T-helper 17 cell (primary cell): ENCODE measurements around the gene GADD45GIP1. TPM values are rescaled to one million over a fixed set of nuclear protein-coding genes. Genes with fewer than 3 reads are reported as not detected.

Experiments
- ATAC-seq: fragments of 150-1000 bp; cut with Tn5 transposase; 2 replicates; pipeline ENCODE4 v1.10.0; 2021; ENCODE audit warnings: mild to moderate bottlenecking, moderate library complexity
- DNase-seq, 3 donors: peaks; one replicate each; pipeline versions ENCODE4 v3.0.0 to v3.0.0-alpha.2; 2020 to 2021
- H3K9me3 ChIP-seq: one replicate; pipeline ENCODE4 v1.7.0; 2013; ENCODE audit warnings: low read length, mild to moderate bottlenecking; ENCODE audit not compliant: control insufficient read depth, poor library complexity, severe bottlenecking
- H3K27ac Mint-ChIP-seq: one replicate; pipeline ENCODE4 v1.8.0; 2022; ENCODE audit warnings: mild to moderate bottlenecking, moderate library complexity, mixed read lengths
- H3K27me3 Mint-ChIP-seq: one replicate; pipeline ENCODE4 v1.8.0; 2022; ENCODE audit warnings: mixed read lengths
- H3K36me3 Mint-ChIP-seq: one replicate; pipeline ENCODE4 v1.8.0; 2022; ENCODE audit warnings: low read depth, mixed read lengths
- H3K4me1 Mint-ChIP-seq: one replicate; pipeline ENCODE4 v1.8.0; 2022; ENCODE audit warnings: mild to moderate bottlenecking, mixed read lengths
- H3K4me3 Mint-ChIP-seq: one replicate; pipeline ENCODE4 v1.8.0; 2022; ENCODE audit warnings: mild to moderate bottlenecking, moderate library complexity, mixed read lengths
- total RNA-seq, 4 donors: library from RNA in 2 of 4; stranded (reverse) in 2 of 4; gene quantifications; one replicate each; pipeline ENCODE4 v1.2.3 and lab custom pipeline; 2022 to 2026

Gene GADD45GIP1
- total RNA-seq (1 to 10 TPM; 6.9 to 8.3 TPM), total RNA-seq (lab: John Stamatoyannopoulos, UW) (16.6 to 40.3 reads per million in 2 donors)

DNA sequence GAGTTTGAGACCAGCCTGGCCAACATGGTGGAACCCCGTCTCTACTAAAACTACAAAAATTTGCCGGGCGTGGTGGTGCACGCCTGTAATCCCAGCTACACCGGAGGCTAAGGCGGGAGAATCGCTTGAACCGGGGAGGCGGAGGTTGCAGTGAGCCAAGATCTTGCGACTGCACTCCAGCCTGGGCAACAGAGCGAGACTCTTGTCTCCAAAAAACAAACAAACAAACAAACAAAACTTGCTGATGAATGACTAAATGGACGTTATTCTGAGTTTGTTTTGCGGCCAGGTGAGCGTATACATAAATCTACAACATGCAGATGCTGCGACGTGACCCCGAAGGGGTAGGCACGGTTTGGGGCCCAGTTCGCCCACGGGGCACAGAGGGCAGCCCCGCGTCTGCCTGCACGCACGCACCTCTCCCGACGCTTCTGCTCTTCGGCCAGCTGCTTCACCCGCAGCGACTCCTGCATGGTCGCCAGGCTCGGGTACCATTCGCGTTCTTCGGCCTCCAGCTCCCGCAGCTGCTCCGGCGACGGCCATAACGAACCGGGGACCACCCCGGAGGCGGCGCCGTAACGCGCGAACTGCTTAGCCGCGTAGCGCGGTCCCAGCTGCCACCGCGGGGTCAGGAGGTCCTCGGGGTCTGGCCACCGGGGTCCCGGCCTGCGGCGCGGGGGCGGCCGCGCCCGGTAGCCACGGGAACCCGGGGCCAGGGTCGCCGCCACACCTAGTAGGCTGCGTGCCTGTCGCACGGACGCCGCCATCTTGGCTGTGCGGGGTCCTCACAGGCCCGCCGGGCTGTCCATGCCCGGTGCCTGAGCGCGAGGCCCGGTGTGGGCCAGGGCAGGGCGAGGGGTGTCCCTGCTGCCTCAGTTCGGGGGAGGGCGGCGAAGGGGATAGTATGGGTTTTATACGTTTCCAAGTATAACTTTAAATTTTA lies at the start of gene GADD45GIP1:
TSS of gene GADD45GIP1 (minus strand) at position 778 of the 943 bp plus-strand sequence. CDS start at position 767, 11 bp downstream.
- peaks cover 19% of the 10 kb centered on the region for H3K4me1 Mint-ChIP-seq
- peak; percentile 97 for ATAC-seq
- peak; percentile 65 to 76 (median 67) for DNase-seq
- peaks cover 3% of the 10 kb centered on the region for H3K36me3 Mint-ChIP-seq
- H3K4me3 Mint-ChIP-seq, result peak within 1 kb of the TSS; percentile 87
- H3K27me3 Mint-ChIP-seq, result no peaks in the 10 kb centered on the region
- peak within 1 kb of the TSS; percentile 84 for H3K27ac Mint-ChIP-seq
- H3K9me3 ChIP-seq, result no peaks in the 10 kb centered on the region

DNA sequence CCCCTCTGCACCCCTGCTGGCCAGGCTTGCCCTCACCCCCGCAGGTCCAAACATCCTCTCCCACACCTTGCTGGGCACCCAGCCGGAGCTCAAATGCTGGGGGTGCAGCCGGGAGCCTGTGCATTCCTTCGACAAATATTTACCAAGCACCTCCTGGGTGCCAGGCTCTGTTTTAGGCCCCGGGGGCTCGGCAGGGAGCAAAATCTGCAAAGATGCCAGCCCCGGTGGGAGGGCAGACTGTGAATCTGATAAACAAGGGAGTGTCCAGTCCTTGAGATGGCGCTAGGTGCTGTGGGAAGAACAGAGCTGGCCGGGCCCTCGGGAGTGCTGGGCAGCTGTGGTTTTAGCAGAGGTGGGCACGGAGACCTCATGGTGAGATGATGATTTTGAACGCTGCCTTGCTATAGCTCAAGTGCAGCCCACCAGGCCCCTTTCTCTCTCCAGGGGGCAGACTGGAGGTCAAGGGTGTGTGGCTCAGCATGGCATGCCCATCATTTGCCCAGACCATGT lies 48.9 kb upstream of the GADD45GIP1 start:
- Mint-ChIP-seq H3K27ac (no peak overlapping the region), H3K27me3 (peaks cover 48% of the 10 kb centered on the region), H3K4me3 (no peak overlapping the region), H3K36me3 (peaks cover 2% of the 10 kb centered on the region), H3K4me1 (no peaks in the 10 kb centered on the region)
- H3K9me3 ChIP-seq, result no peaks in the 10 kb centered on the region
- no peak for DNase-seq
- ATAC-seq, result no peak

GRCh38 chr19:13005253-13005652 lies 48.2 kb upstream of the GADD45GIP1 start:
- Mint-ChIP-seq H3K27me3 (peaks cover 41% of the 10 kb centered on the region), H3K27ac (no peak overlapping the region), H3K4me1 (no peaks in the 10 kb centered on the region), H3K36me3 (peaks cover 2% of the 10 kb centered on the region), H3K4me3 (no peak overlapping the region)
- ATAC-seq (no peak), DNase-seq (no peak)
- H3K9me3 ChIP-seq, result no peaks in the 10 kb centered on the region

DNA sequence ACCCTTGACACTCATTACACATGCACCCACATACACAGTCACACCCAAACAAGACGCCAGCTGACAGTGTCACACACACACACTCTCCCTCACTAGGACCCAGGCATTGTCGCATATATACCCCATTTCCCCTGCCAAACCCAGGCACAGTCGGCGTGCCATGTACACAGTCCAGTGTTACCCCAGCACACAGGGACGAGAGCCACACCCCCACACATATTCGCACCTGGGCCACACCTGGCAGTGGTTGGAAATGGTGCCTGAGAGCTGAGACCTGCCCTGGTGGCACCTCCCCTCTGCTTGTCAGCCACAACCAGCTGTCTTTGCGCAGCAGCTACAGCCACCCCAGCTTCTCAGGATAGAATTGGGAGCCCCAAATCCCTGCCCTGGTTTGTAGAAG lies 47.2 kb upstream of the GADD45GIP1 start:
- peaks cover 42% of the 10 kb centered on the region for H3K27me3 Mint-ChIP-seq
- H3K36me3 Mint-ChIP-seq, result peaks cover 2% of the 10 kb centered on the region
- ATAC-seq (no peak), DNase-seq (no peak)
- H3K4me1 Mint-ChIP-seq, result no peaks in the 10 kb centered on the region
- no peak overlapping the region for H3K27ac Mint-ChIP-seq
- no peaks in the 10 kb centered on the region for H3K9me3 ChIP-seq
- H3K4me3 Mint-ChIP-seq, result peak overlapping the region; percentile 60

- Mint-ChIP-seq H3K27ac (no peak overlapping the region), H3K4me3 (no peak overlapping the region), H3K27me3 (peaks cover 37% of the 10 kb centered on the region)
Measured at GRCh38 chr19:13003081-13003480, 46.1 kb upstream of the GADD45GIP1 start.

GRCh38 chr19:13002166-13002898 lies 45.3 kb upstream of the GADD45GIP1 start:
- DNase-seq (no peak), ATAC-seq (no peak)
- Mint-ChIP-seq H3K4me1 (peaks cover 4% of the 10 kb centered on the region), H3K36me3 (peaks cover 4% of the 10 kb centered on the region), H3K27ac (no peak overlapping the region), H3K27me3 (peaks cover 33% of the 10 kb centered on the region), H3K4me3 (no peak overlapping the region)
- no peaks in the 10 kb centered on the region for H3K9me3 ChIP-seq

More at GRCh38 chr19:13003081-13003480, 46.1 kb upstream of the GADD45GIP1 start:
- H3K9me3 ChIP-seq, result no peaks in the 10 kb centered on the region
- DNase-seq (no peak), ATAC-seq (no peak)
- H3K36me3 Mint-ChIP-seq, result peaks cover 2% of the 10 kb centered on the region
- H3K4me1 Mint-ChIP-seq, result peaks cover 1% of the 10 kb centered on the region

DNA sequence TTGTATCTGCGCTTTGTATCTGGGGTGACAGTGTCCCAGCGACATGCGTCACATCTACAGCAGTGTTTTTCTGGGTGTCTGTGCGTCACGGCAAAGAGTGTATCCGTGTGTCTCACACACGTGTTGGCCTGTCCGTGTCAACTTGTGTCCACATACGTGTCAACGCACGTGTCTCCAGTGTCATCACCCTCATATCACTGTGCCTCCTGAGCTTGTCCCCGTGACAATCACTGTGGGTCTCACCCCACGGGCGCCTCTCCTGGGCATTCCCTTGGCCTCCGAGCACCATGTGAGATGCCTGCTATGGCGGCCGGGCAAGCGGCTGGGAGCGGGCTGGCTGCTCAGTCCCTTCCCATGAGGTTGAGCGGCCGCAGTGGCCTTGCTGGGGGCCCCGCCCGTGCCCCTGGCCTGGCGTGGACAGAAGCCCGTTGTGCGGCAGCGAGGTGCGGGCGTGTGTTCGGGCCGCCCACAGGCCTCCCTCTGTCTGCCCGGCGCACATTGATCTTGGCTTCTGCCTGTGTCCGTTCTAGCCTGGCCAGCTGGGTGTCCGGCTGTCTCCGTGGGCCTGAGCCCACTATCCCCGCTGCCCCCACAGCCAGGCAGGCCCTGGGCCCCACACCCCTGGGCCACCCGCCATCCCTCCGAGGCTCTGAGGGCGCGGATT lies 44.6 kb upstream of the GADD45GIP1 start:
- ATAC-seq, result no peak

DNA sequence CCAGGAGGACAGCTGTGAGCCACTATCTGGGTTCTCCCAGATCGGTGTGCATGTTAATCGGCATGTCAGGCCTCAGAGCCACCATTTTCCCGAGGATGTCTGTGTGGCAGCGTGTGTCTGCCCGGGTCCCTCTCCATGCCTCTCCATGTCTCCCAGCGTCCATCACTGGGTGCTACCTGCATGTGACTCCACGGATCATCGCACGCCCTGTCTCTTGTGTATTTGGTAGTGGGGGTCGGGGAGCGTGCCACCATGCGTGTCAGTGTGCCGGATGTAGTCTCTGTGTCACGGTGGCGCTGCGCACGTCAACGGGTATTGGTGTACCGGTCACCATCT lies 44.1 kb upstream of the GADD45GIP1 start:
- no peak overlapping the region for H3K4me3 Mint-ChIP-seq
- no peak overlapping the region for H3K27ac Mint-ChIP-seq
- DNase-seq (no peak), ATAC-seq (no peak)
- H3K4me1 Mint-ChIP-seq, result peaks cover 4% of the 10 kb centered on the region
- H3K27me3 Mint-ChIP-seq, result peaks cover 33% of the 10 kb centered on the region
- peaks cover 4% of the 10 kb centered on the region for H3K36me3 Mint-ChIP-seq
- H3K9me3 ChIP-seq, result no peaks in the 10 kb centered on the region

More for the DNA sequence above, 44.6 kb upstream of the GADD45GIP1 start:
- H3K27ac Mint-ChIP-seq, result no peak overlapping the region
- no peaks in the 10 kb centered on the region for H3K9me3 ChIP-seq
- H3K27me3 Mint-ChIP-seq, result peaks cover 33% of the 10 kb centered on the region
- no peak overlapping the region for H3K4me3 Mint-ChIP-seq
- H3K4me1 Mint-ChIP-seq, result peaks cover 4% of the 10 kb centered on the region
- no peak for DNase-seq
- peaks cover 4% of the 10 kb centered on the region for H3K36me3 Mint-ChIP-seq

DNA sequence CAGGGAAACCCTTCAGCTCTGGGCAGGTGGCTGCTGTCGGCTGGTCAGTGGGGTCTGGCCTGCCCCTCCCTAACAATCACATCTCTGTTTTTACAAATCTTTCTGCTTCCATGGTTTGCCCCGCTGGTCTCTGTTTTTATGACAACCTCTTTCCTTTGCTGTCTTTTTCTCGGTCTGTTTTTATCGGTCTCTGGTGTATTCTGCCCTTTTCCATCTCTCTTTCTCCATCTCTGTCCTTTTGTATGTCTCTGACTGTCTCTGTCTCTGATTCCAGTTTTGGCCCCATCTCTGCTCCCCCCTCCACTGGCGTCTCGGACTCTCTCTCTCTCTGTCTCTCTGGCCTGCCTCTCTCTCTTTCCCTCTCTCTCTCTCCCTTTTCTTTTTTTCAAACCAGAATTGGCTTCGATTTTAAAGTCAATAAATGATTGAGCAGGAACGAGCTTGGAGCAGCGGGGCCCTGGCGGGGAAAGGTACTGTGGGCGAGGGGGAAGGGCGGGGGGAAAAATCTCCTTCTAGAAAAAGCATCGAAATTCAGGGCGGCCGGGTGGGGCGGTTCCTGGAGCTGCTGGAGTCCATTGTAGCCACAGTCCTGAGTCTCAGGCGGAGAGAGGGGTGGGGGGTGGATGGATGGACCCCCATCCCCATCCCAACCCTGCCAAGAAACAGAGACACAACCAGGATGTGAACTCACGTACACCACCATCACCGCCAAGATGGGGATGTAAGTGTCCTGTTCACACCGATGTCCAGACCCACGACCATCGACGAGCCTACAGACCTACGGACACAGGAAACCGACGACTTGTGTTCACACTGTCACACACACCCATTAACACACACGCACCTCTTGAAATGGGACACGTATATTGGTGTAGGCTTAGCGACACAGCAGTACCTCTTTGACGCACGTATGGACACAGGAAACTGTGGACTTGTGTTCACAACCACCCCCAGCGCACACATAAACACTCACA lies 41.2 kb upstream of the GADD45GIP1 start:
- Mint-ChIP-seq H3K36me3 (peaks cover 7% of the 10 kb centered on the region), H3K4me1 (peaks cover 13% of the 10 kb centered on the region), H3K4me3 (peak overlapping the region; percentile 61), H3K27me3 (peaks cover 29% of the 10 kb centered on the region), H3K27ac (no peak overlapping the region)
- DNase-seq (no peak), ATAC-seq (no peak)
- no peaks in the 10 kb centered on the region for H3K9me3 ChIP-seq

DNA sequence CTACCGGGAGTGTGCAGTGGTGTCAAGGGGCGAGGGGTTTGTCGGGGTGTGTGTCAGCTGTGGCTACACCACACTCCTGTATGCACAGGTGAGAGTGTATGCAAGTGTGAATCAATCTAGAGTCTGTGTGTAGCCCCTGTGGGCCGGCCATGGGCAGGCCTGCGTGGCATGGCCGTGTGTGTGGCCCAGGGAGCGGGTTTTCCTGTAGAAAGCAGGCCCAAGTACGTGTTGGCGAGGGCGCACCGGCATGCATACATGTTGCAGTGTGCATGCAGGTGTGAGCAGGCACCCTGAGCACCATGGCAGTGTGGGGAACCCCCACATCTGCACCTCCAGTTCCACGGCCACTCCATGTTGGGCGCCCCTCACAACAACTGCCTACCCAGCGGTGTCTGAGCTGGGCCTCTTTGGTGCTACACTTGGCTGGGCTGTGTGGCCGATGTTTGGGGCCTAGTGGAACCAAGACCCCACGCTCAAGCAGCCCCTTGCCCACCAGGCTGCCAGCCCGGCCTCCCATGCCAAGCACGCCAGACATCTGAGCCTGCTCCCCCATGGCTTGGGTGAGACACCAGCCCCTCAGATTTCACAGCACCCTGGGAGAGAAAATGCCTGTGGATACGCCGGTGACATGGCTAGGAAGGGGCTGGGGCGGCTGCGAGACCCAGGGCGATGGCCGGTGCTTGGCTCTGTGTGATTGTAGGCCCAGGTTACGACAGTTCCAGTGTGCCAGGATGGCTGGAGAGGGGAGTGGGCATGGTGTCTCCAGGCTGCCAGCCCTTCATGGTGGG lies 40.4 kb upstream of the GADD45GIP1 start:
- H3K27me3 Mint-ChIP-seq, result peaks cover 26% of the 10 kb centered on the region
- H3K4me3 Mint-ChIP-seq, result peak overlapping the region; percentile 63
- peaks cover 13% of the 10 kb centered on the region for H3K4me1 Mint-ChIP-seq
- DNase-seq (no peak), ATAC-seq (no peak)
- H3K9me3 ChIP-seq, result no peaks in the 10 kb centered on the region
- H3K36me3 Mint-ChIP-seq, result peaks cover 7% of the 10 kb centered on the region
- H3K27ac Mint-ChIP-seq, result no peak overlapping the region

GRCh38 chr19:12996406-12997094 lies 39.5 kb upstream of the GADD45GIP1 start:
- no peaks in the 10 kb centered on the region for H3K9me3 ChIP-seq
- Mint-ChIP-seq H3K4me3 (peak overlapping the region; percentile 63), H3K27ac (no peak overlapping the region), H3K4me1 (peaks cover 13% of the 10 kb centered on the region), H3K27me3 (peaks cover 26% of the 10 kb centered on the region), H3K36me3 (peaks cover 7% of the 10 kb centered on the region)
- no peak for ATAC-seq
- no peak for DNase-seq
